Left lung (tissue), 10 donors: ENCODE data around the gene RPN2. TPM values are rescaled to one million over a fixed set of nuclear protein-coding genes. Genes with fewer than 3 reads are reported as not detected.
"Not testable (repeated sequence)": the region's sequence is repeated elsewhere in the genome, so short reads cannot be mapped to it uniquely, and the experiment has no call there.

Experiments
- ATAC-seq: fragments of 200-7000 bp; cut with Tn5 transposase; one replicate; pipeline ENCODE4 v1.9.1; 2020; ENCODE audit warnings: moderate library complexity
- DNase-seq, 4 donors: peaks; one replicate each; pipeline ENCODE4 v3.0.0-alpha.2; 2013 to 2020
- H3K27ac ChIP-seq, 2 donors: fragments of 200-600 bp; sonication (generic) in 1 of 2; one replicate each; pipeline versions ENCODE4 v1.5.0 to v1.8.0; 2020 to 2021
- H3K27me3 ChIP-seq, 2 donors: fragments of 200-600 bp; sonication (generic) in 1 of 2; one replicate each; pipeline versions ENCODE4 v1.5.0 to v1.8.0; 2020 to 2021
- H3K36me3 ChIP-seq, 2 donors: fragments of 200-600 bp; sonication (generic) in 1 of 2; one replicate each; pipeline versions ENCODE4 v1.5.0 to v1.8.0; 2020 to 2021
- H3K4me1 ChIP-seq, 2 donors: fragments of 200-600 bp; one replicate each; pipeline ENCODE4 v1.8.0; 2021
- H3K4me3 ChIP-seq, 2 donors: fragments of 200-600 bp; sonication (generic) in 1 of 2; one replicate each; pipeline versions ENCODE4 v1.5.0 to v1.8.0; 2020 to 2021; ENCODE audit warnings: mild to moderate bottlenecking in 1 of 2
- H3K9me3 ChIP-seq, 2 donors: fragments of 200-600 bp; sonication (generic) in 1 of 2; one replicate each; pipeline versions ENCODE4 v1.5.0 to v1.8.0; 2020 to 2021
- CTCF ChIP-seq, 2 donors: fragments of 200-600 bp; sonication (generic) in 1 of 2; IDR thresholded peaks; one replicate each; pipeline versions ENCODE4 v1.5.0 to v1.8.0; 2021; ENCODE audit warnings: antibody characterized with exemption in 2 of 2
- intact Hi-C, 2 donors: fragments of 100-400 bp; cut with DNase I; formaldehyde crosslinking; loops; one replicate each; pipeline versions ENCODE4 v1.11.2 to v1.14.2; 2022
- polyA plus RNA-seq, 6 donors: library from polyadenylated mRNA; unstranded; fragments of 120-200 nt; gene quantifications; one replicate each; pipeline ENCODE4 v1.2.1, GENCODE V29; 2013; ENCODE audit not compliant: insufficient read length in 6 of 6
- total RNA-seq, 2 donors: library from RNA; stranded (reverse); fragmentation: NEBNext Ultra II Directional; extraction: Animal tissue kit (Norgen Biotek cat#: 25700); gene quantifications; one replicate each; pipeline ENCODE4 v1.2.1, GENCODE V29; 2021
- donor health status: DM: no; HTN: yes; CAD: no.
- donor health status: DM: no; HTN: no; CAD: no.

Gene RPN2
- total and polyA plus RNA-seq, 8 donors = 202 to 269 (median 229) TPM

- TF ChIP-seq CTCF (IDR thresholded peaks at IDR 0.05) = no peak
- H3K36me3 ChIP-seq = no peaks in the 10 kb centered on the region
- H3K9me3 ChIP-seq = no peaks in the 10 kb centered on the region
- no peak overlapping the region for H3K4me3 ChIP-seq
- ATAC-seq (no peak), DNase-seq (no peak)
- no peaks in the 10 kb centered on the region for H3K4me1 ChIP-seq
- H3K27ac ChIP-seq = no peak overlapping the region
- no peaks in the 10 kb centered on the region for H3K27me3 ChIP-seq
- intact Hi-C loops = no loop called here
Observed at GRCh38 chr20:37142708-37143107, 36.4 kb upstream of the RPN2 start.

GRCh38 chr20:37144856-37145404, 34.2 kb upstream of the RPN2 start:
- H3K4me3 ChIP-seq = no peak overlapping the region
- no peaks in the 10 kb centered on the region for H3K9me3 ChIP-seq
- H3K27ac ChIP-seq = no peak overlapping the region
- ATAC-seq = no peak
- no peaks in the 10 kb centered on the region for H3K36me3 ChIP-seq
- intact Hi-C loops = no loop called here
- H3K27me3 ChIP-seq = no peaks in the 10 kb centered on the region
- DNase-seq = no peak
- no peaks in the 10 kb centered on the region for H3K4me1 ChIP-seq
- no peak for TF ChIP-seq CTCF (IDR thresholded peaks at IDR 0.05)

GRCh38 chr20:37147250-37147649, 31.9 kb upstream of the RPN2 start:
- no peak for TF ChIP-seq CTCF (IDR thresholded peaks at IDR 0.05)

GRCh38 chr20:37150864-37151263, 28.3 kb upstream of the RPN2 start:
- not testable (repeated sequence) for DNase-seq

More at GRCh38 chr20:37147250-37147649, 31.9 kb upstream of the RPN2 start:
- H3K27ac ChIP-seq = no peak overlapping the region
- ATAC-seq (no peak), DNase-seq (no peak)
- no peaks in the 10 kb centered on the region for H3K4me1 ChIP-seq
- H3K9me3 ChIP-seq = no peaks in the 10 kb centered on the region
- no peaks in the 10 kb centered on the region for H3K36me3 ChIP-seq
- no peaks in the 10 kb centered on the region for H3K27me3 ChIP-seq
- H3K4me3 ChIP-seq = no peak overlapping the region
- intact Hi-C loops = no loop called here

GRCh38 chr20:37151529-37151928, 27.6 kb upstream of the RPN2 start:
- no peak for TF ChIP-seq CTCF (IDR thresholded peaks at IDR 0.05)
- DNase-seq = no peak
- Histone ChIP-seq H3K27ac (no peak overlapping the region), H3K4me1 (no peaks in the 10 kb centered on the region), H3K36me3 (no peaks in the 10 kb centered on the region), H3K4me3 (no peak overlapping the region), H3K9me3 (no peaks in the 10 kb centered on the region), H3K27me3 (no peaks in the 10 kb centered on the region)
- intact Hi-C loops = no loop called here
- ATAC-seq = no peak

More at GRCh38 chr20:37150864-37151263, 28.3 kb upstream of the RPN2 start:
- H3K4me1 ChIP-seq, intact Hi-C loops, H3K36me3 ChIP-seq, ATAC-seq, H3K9me3 ChIP-seq, H3K27me3 ChIP-seq, H3K27ac ChIP-seq, H3K4me3 ChIP-seq: not testable (repeated sequence)

- DNase-seq (no peak), ATAC-seq (no peak)
- no peaks in the 10 kb centered on the region for H3K9me3 ChIP-seq
- intact Hi-C loops = no loop called here
- no peak overlapping the region for H3K27ac ChIP-seq
- TF ChIP-seq CTCF (IDR thresholded peaks at IDR 0.05) = no peak
- no peak overlapping the region for H3K4me3 ChIP-seq
- no peaks in the 10 kb centered on the region for H3K4me1 ChIP-seq
- H3K27me3 ChIP-seq = no peaks in the 10 kb centered on the region
- H3K36me3 ChIP-seq = no peaks in the 10 kb centered on the region
Observed at GRCh38 chr20:37152284-37152683, 26.8 kb upstream of the RPN2 start.
